Stomach (tissue), 9 donors: ENCODE results near the gene PRKN. TPM values are rescaled to one million over a fixed set of nuclear protein-coding genes. Genes with fewer than 3 reads are reported as not detected.

Experiments used
- DNase-seq, 2 donors: peaks; one replicate each; pipeline versions ENCODE4 v3.0.0 to v3.0.0-alpha.2; 2013 to 2019
- H3K27ac ChIP-seq, 5 donors: fragments of 200-600 bp in 4 of 5; sonication (generic) in 4 of 5; one replicate each; pipeline ENCODE4 v1.5.1; 2013 to 2019; ENCODE audit warnings: mild to moderate bottlenecking in 1 of 5, moderate library complexity in 1 of 5
- H3K27me3 ChIP-seq, 3 donors: fragments of 200-600 bp; sonication (generic); one replicate each; pipeline ENCODE4 v1.5.1; 2017 to 2019; ENCODE audit warnings: mixed run types in 1 of 3
- H3K36me3 ChIP-seq, 4 donors: fragments of 200-600 bp; sonication (generic); 1 replicate in 3 of 4; 2 replicates in 1 of 4; pipeline ENCODE4 v1.5.1; 2016 to 2019
- H3K4me1 ChIP-seq, 4 donors: fragments of 200-600 bp; sonication (generic); one replicate each; pipeline ENCODE4 v1.5.1; 2016 to 2019
- H3K4me3 ChIP-seq, 4 donors: fragments of 200-600 bp; sonication (generic) in 3 of 4; one replicate each; pipeline ENCODE4 v1.5.1; 2016 to 2019; ENCODE audit warnings: mild to moderate bottlenecking in 1 of 4
- H3K9me3 ChIP-seq, 4 donors: fragments of 200-600 bp; sonication (generic); one replicate each; pipeline ENCODE4 v1.5.1; 2016 to 2019
- CTCF ChIP-seq, 7 experiments: fragments of 450-650 bp in 4 of 7; fragments of 200-600 bp in 3 of 7; sonication (generic) in 3 of 7; IDR thresholded peaks; one replicate each; pipeline ENCODE4 v1.5.1; 2016 to 2019; ENCODE audit warnings: antibody characterized with exemption in 7 of 7, control low read depth in 2 of 7, mild to moderate bottlenecking in 1 of 7
- EP300 ChIP-seq: sonication (generic); formaldehyde crosslinking; IDR thresholded peaks from one replicate; pipeline ENCODE4 v1.6.1; 2017; ENCODE audit warnings: antibody characterized with exemption
- POLR2A ChIP-seq, 4 donors: fragments of 450-650 bp; IDR thresholded peaks; one replicate each; pipeline ENCODE4 v1.6.1; 2016; ENCODE audit warnings: antibody characterized with exemption in 4 of 4, control low read depth in 2 of 4, mild to moderate bottlenecking in 1 of 4, moderate library complexity in 1 of 4
- POLR2AphosphoS5 ChIP-seq, 3 donors: sonication (generic); formaldehyde crosslinking; IDR thresholded peaks; one replicate each; pipeline ENCODE4 v1.6.1; 2016; ENCODE audit warnings: antibody characterized with exemption in 3 of 3
- WGBS, 5 donors: extraction: QIAGEN DNeasy Blood & Tissue Kit in 3 of 5; methylation state at CpG; one replicate each; pipeline versions ENCODE4 v1.1.5 to v1.1.7; 2013 to 2018; 5-methylcytosine and 5-hydroxymethylcytosine counted together
- intact Hi-C: fragments of 100-400 bp; cut with DNase I; formaldehyde crosslinking; loops from one replicate; pipeline ENCODE4 v1.15.1; 2023; ENCODE audit warnings: low total_unique reads
- polyA plus RNA-seq, 3 donors: library from polyadenylated mRNA; stranded (reverse); fragments of 200-250 nt; gene quantifications; one replicate each; pipeline ENCODE4 v1.2.3, GENCODE V29; 2013
- total RNA-seq, 5 donors: library from RNA; depleted of rRNA; stranded (reverse); fragments of >200 nt; gene quantifications; one replicate each; pipeline versions ENCODE4 v1.1.0 to v1.2.3, GENCODE V29; 2014 to 2016
- donor health status: healthy with polysubstance abuse.
- donor health status: Bipolar disorder and iron deficiency.
- donor health status: healthy.

Gene PRKN
- total and polyA plus RNA-seq, 8 donors: 0.68 to 19.8 (median 9.5) TPM

GRCh38 chr6:162337412-162337811 lies 390.2 kb downstream of the PRKN start:
- intact Hi-C loops: no loop called here
- H3K27me3 ChIP-seq: no peaks in the 10 kb centered on the region
- peaks cover 0 to 9% (median 2%) of the 10 kb centered on the region in 4 donors for H3K4me1 ChIP-seq
- WGBS, 5 donors: 44 to 70% (median 53%) methylated on average over 6 of the region's 6 CpGs
- H3K9me3 ChIP-seq: peaks cover 0 to 6% (median 3%) of the 10 kb centered on the region in 4 donors
- H3K4me3 ChIP-seq: no peak overlapping the region
- no peak overlapping the region for H3K27ac ChIP-seq
- H3K36me3 ChIP-seq: no peaks in the 10 kb centered on the region
- TF ChIP-seq POLR2A (IDR thresholded peaks at IDR 0.05) (no peak), EP300 (no peak), POLR2AphosphoS5 (IDR thresholded peaks at IDR 0.05) (no peak), CTCF (IDR thresholded peaks at IDR 0.05) (no peak)
- no peak for DNase-seq

- intact Hi-C loops: no loop called here
- WGBS, 5 donors: 88 to 96% (median 95%) methylated on average over 6 of the region's 6 CpGs
Measured at GRCh38 chr6:162336359-162336758, 391.2 kb downstream of the PRKN start.

GRCh38 chr6:162332365-162332764 lies 395.2 kb downstream of the PRKN start:
- 90 to 96% (median 94%) methylated on average over 4 of the region's 4 CpGs for WGBS, 5 donors
- TF ChIP-seq POLR2A (IDR thresholded peaks at IDR 0.05) (no peak), EP300 (no peak), POLR2AphosphoS5 (IDR thresholded peaks at IDR 0.05) (no peak), CTCF (IDR thresholded peaks at IDR 0.05) (no peak)
- intact Hi-C loops: no loop called here
- no peaks in the 10 kb centered on the region for H3K36me3 ChIP-seq
- DNase-seq: no peak
- no peak overlapping the region for H3K27ac ChIP-seq
- H3K4me3 ChIP-seq: no peak overlapping the region
- H3K9me3 ChIP-seq: peaks cover 0 to 6% (median 3%) of the 10 kb centered on the region in 4 donors
- H3K4me1 ChIP-seq: peaks cover 0 to 4% (median 0%) of the 10 kb centered on the region in 4 donors
- no peaks in the 10 kb centered on the region for H3K27me3 ChIP-seq

More at GRCh38 chr6:162336359-162336758, 391.2 kb downstream of the PRKN start:
- Histone ChIP-seq H3K9me3 (peaks cover 0 to 6% (median 3%) of the 10 kb centered on the region in 4 donors), H3K27ac (no peak overlapping the region), H3K36me3 (no peaks in the 10 kb centered on the region), H3K27me3 (no peaks in the 10 kb centered on the region), H3K4me3 (no peak overlapping the region), H3K4me1 (peaks cover 0 to 5% (median 0%) of the 10 kb centered on the region in 4 donors)
- TF ChIP-seq POLR2A (IDR thresholded peaks at IDR 0.05): no peak
- no peak for TF ChIP-seq POLR2AphosphoS5 (IDR thresholded peaks at IDR 0.05)
- TF ChIP-seq EP300: no peak
- no peak for TF ChIP-seq CTCF (IDR thresholded peaks at IDR 0.05)
- no peak for DNase-seq

- Histone ChIP-seq H3K4me3 (no peak overlapping the region), H3K4me1 (no peaks in the 10 kb centered on the region), H3K27me3 (no peaks in the 10 kb centered on the region), H3K9me3 (peaks cover 0 to 6% (median 3%) of the 10 kb centered on the region in 4 donors), H3K27ac (no peak overlapping the region), H3K36me3 (no peaks in the 10 kb centered on the region)
- WGBS, 5 donors: 64 to 79% (median 69%) methylated on average over 1 of the region's 1 CpG
- TF ChIP-seq POLR2AphosphoS5 (IDR thresholded peaks at IDR 0.05) (no peak), CTCF (IDR thresholded peaks at IDR 0.05) (no peak), POLR2A (IDR thresholded peaks at IDR 0.05) (no peak), EP300 (no peak)
- DNase-seq: no peak
- intact Hi-C loops: no loop called here
Measured at GRCh38 chr6:162331911-162332310, 395.7 kb downstream of the PRKN start.
